HFFc6 (cell line): Measurements from ENCODE around the gene LYST. TPM values are rescaled to one million over a fixed set of nuclear protein-coding genes. Genes with fewer than 3 reads are reported as not detected.

Experiments
- DNase-seq: peaks from one replicate; pipeline ENCODE4 v3.0.0-alpha.2; 2018
- H3K27ac Mint-ChIP-seq: 2 replicates; pipeline ENCODE4 v1.8.0; 2020; ENCODE audit warnings: mild to moderate bottlenecking, mixed read lengths
- H3K27me3 Mint-ChIP-seq: 2 replicates; pipeline ENCODE4 v1.8.0; 2021; ENCODE audit warnings: mild to moderate bottlenecking, moderate library complexity, mixed read lengths; ENCODE audit not compliant: insufficient read depth
- H3K36me3 Mint-ChIP-seq: 2 replicates; pipeline ENCODE4 v1.8.0; 2021; ENCODE audit warnings: low read depth, mixed read lengths
- H3K4me1 Mint-ChIP-seq: 2 replicates; pipeline ENCODE4 v1.8.0; 2020; ENCODE audit warnings: low read depth, mixed read lengths
- H3K4me3 Mint-ChIP-seq: 2 replicates; pipeline ENCODE4 v1.8.0; 2020; ENCODE audit warnings: mild to moderate bottlenecking, moderate library complexity, mixed read lengths
- H3K9me3 Mint-ChIP-seq: 2 replicates; pipeline ENCODE4 v1.8.0; 2020; ENCODE audit warnings: mild to moderate bottlenecking, mixed read lengths
- CTCF ChIP-seq: fragments of 200-600 bp; sonication (generic); IDR thresholded peaks from 2 replicates; pipeline ENCODE4 v1.5.0; 2021; ENCODE audit warnings: antibody characterized with exemption, mild to moderate bottlenecking
- total RNA-seq, 6 experiments: library from RNA; stranded (reverse); fragmentation: NEBNext Ultra II Directional; extraction: Animal tissue kit (Norgen Biotek cat#: 25700); gene quantifications; 2 replicates in 1 of 6; 3 replicates in 5 of 6; pipeline ENCODE4 v1.2.3, GENCODE V29; 2021

Gene LYST
- total RNA-seq, 6 experiments from 2014 or later, result 13.2 to 18.9 (median 15.4) TPM

GRCh38 chr1:235671992-235672391, 194.7 kb downstream of the LYST start:
- no peak for DNase-seq
- H3K36me3 Mint-ChIP-seq, result peaks cover 85% of the 10 kb centered on the region
- peaks cover 2% of the 10 kb centered on the region; the same call in 1 of the 2 replicates for H3K27me3 Mint-ChIP-seq
- H3K9me3 Mint-ChIP-seq, result peaks cover 35% of the 10 kb centered on the region
- no peak for TF ChIP-seq CTCF
- H3K4me3 Mint-ChIP-seq, result no peak overlapping the region
- peaks cover 15% of the 10 kb centered on the region for H3K4me1 Mint-ChIP-seq
- 0 out of 2 replicates have a peak overlapping the region, but pooled peaks have one; percentile 1 for H3K27ac Mint-ChIP-seq

- Mint-ChIP-seq H3K27ac (no peak overlapping the region), H3K36me3 (peaks cover 68% of the 10 kb centered on the region), H3K9me3 (peaks cover 28% of the 10 kb centered on the region), H3K4me1 (peaks cover 15% of the 10 kb centered on the region), H3K4me3 (no peak overlapping the region), H3K27me3 (peaks cover 2% of the 10 kb centered on the region; the same call in 1 of the 2 replicates)
- no peak for DNase-seq
- no peak for TF ChIP-seq CTCF
Measured at GRCh38 chr1:235670157-235670776, 196.4 kb downstream of the LYST start.

GRCh38 chr1:235669277-235669676, 197.4 kb downstream of the LYST start:
- peaks cover 22% of the 10 kb centered on the region for H3K9me3 Mint-ChIP-seq
- peaks cover 58% of the 10 kb centered on the region for H3K36me3 Mint-ChIP-seq
- H3K27ac Mint-ChIP-seq, result no peak overlapping the region
- H3K4me1 Mint-ChIP-seq, result peaks cover 9% of the 10 kb centered on the region; the same call in 1 of the 2 replicates
- no peak for TF ChIP-seq CTCF
- no peak for DNase-seq
- H3K27me3 Mint-ChIP-seq, result peaks cover 2% of the 10 kb centered on the region; the same call in 1 of the 2 replicates
- H3K4me3 Mint-ChIP-seq, result no peak overlapping the region

GRCh38 chr1:235663628-235664027, 203.1 kb downstream of the LYST start:
- no peaks in the 10 kb centered on the region for H3K9me3 Mint-ChIP-seq
- peaks cover 2% of the 10 kb centered on the region for H3K27me3 Mint-ChIP-seq
- H3K36me3 Mint-ChIP-seq, result peaks cover 4% of the 10 kb centered on the region; the same call in 1 of the 2 replicates
- no peak for DNase-seq
- H3K27ac Mint-ChIP-seq, result no peak overlapping the region
- H3K4me3 Mint-ChIP-seq, result no peak overlapping the region
- no peak for TF ChIP-seq CTCF
- H3K4me1 Mint-ChIP-seq, result no peaks in the 10 kb centered on the region

GRCh38 chr1:235661568-235661967, 205.1 kb downstream of the LYST start:
- DNase-seq, result no peak
- Mint-ChIP-seq H3K9me3 (no peaks in the 10 kb centered on the region), H3K27ac (no peak overlapping the region), H3K4me1 (no peaks in the 10 kb centered on the region), H3K4me3 (no peak overlapping the region), H3K27me3 (no peaks in the 10 kb centered on the region; the same call in 1 of the 2 replicates), H3K36me3 (no peaks in the 10 kb centered on the region)
- no peak for TF ChIP-seq CTCF
